RWPE2 (cell line): Measurements from ENCODE around the gene RHBDF2.

Experiments
- ATAC-seq: fragments of 200-7000 bp; cut with Tn5 transposase; 3 replicates; pipeline ENCODE4 v1.9.1; 2021; ENCODE audit warnings: low read depth
- DNase-seq: peaks from one replicate; pipeline ENCODE4 v3.0.0-alpha.2; 2020; ENCODE audit warnings: low spot score
- H3K27ac ChIP-seq: fragments of 450-650 bp; 2 replicates; pipeline ENCODE4 v1.5.1; 2017; ENCODE audit warnings: mild to moderate bottlenecking; ENCODE audit not compliant: poor library complexity, severe bottlenecking
- H3K27me3 ChIP-seq: fragments of 250-450 bp; sonication (Bioruptor Pico); 2 replicates; pipeline ENCODE4 v1.5.1; 2021; ENCODE audit warnings: mild to moderate bottlenecking, moderate library complexity; ENCODE audit not compliant: insufficient read depth, poor library complexity, severe bottlenecking
- H3K36me3 ChIP-seq: fragments of 250-450 bp; sonication (Bioruptor Pico); 2 replicates; pipeline ENCODE4 v1.5.1; 2020; ENCODE audit warnings: low read depth, mild to moderate bottlenecking, moderate library complexity
- H3K4me1 ChIP-seq: fragments of 250-450 bp; sonication (Bioruptor Pico); 2 replicates; pipeline ENCODE4 v1.5.1; 2021; ENCODE audit warnings: mild to moderate bottlenecking, moderate library complexity; ENCODE audit not compliant: insufficient read depth, poor library complexity, severe bottlenecking
- H3K4me3 ChIP-seq: fragments of 250-450 bp; sonication (Bioruptor Pico); 2 replicates; pipeline ENCODE4 v1.5.1; 2021; ENCODE audit warnings: mild to moderate bottlenecking, moderate library complexity; ENCODE audit not compliant: severe bottlenecking
- H3K9me3 ChIP-seq: fragments of 250-450 bp; sonication (Bioruptor Pico); 2 replicates; pipeline ENCODE4 v1.5.1; 2021; ENCODE audit warnings: mild to moderate bottlenecking, moderate library complexity; ENCODE audit not compliant: severe bottlenecking
- CTCF ChIP-seq: fragments of 450-650 bp; IDR thresholded peaks from one replicate; pipeline ENCODE4 v1.5.1; 2017; ENCODE audit warnings: mild to moderate bottlenecking, moderate library complexity; ENCODE audit not compliant: poor library complexity, severe bottlenecking

The RHBDF2 gene

GRCh38 chr17:76481071-76481655 is 20.1 kb downstream of the RHBDF2 start:
- ATAC-seq (no peak), DNase-seq (no peak)
- H3K9me3 ChIP-seq, result no peaks in the 10 kb centered on the region
- peaks cover 2% of the 10 kb centered on the region; the same call in 1 of the 2 replicates for H3K36me3 ChIP-seq
- TF ChIP-seq CTCF, result no peak
- H3K27ac ChIP-seq, result no peak overlapping the region
- no peaks in the 10 kb centered on the region for H3K27me3 ChIP-seq
- H3K4me3 ChIP-seq, result no peak overlapping the region
- peaks cover 6% of the 10 kb centered on the region for H3K4me1 ChIP-seq

- no peak overlapping the region for H3K27ac ChIP-seq
- H3K36me3 ChIP-seq, result no peaks in the 10 kb centered on the region; the same call in 1 of the 2 replicates
- ATAC-seq (no peak), DNase-seq (no peak)
- no peaks in the 10 kb centered on the region for H3K27me3 ChIP-seq
- peaks cover 6% of the 10 kb centered on the region for H3K4me1 ChIP-seq
- no peak overlapping the region for H3K4me3 ChIP-seq
- H3K9me3 ChIP-seq, result no peaks in the 10 kb centered on the region
- TF ChIP-seq CTCF, result no peak
Observed at GRCh38 chr17:76480632-76481031, 20.6 kb downstream of the RHBDF2 start.

- no peak overlapping the region for H3K4me3 ChIP-seq
Observed at GRCh38 chr17:76479515-76480060, 21.6 kb downstream of the RHBDF2 start.

GRCh38 chr17:76478730-76479514 is 22.3 kb downstream of the RHBDF2 start:
- Histone ChIP-seq H3K4me3 (no peak overlapping the region), H3K4me1 (no peaks in the 10 kb centered on the region), H3K36me3 (peaks cover 5% of the 10 kb centered on the region; the same call in 1 of the 2 replicates), H3K27me3 (no peaks in the 10 kb centered on the region), H3K9me3 (no peaks in the 10 kb centered on the region), H3K27ac (no peak overlapping the region)
- DNase-seq (no peak), ATAC-seq (no peak)
- no peak for TF ChIP-seq CTCF

More at GRCh38 chr17:76479515-76480060, 21.6 kb downstream of the RHBDF2 start:
- TF ChIP-seq CTCF, result no peak
- H3K9me3 ChIP-seq, result no peaks in the 10 kb centered on the region
- ATAC-seq (no peak), DNase-seq (no peak)
- H3K27ac ChIP-seq, result no peak overlapping the region
- no peaks in the 10 kb centered on the region for H3K36me3 ChIP-seq
- H3K4me1 ChIP-seq, result peaks cover 2% of the 10 kb centered on the region
- no peaks in the 10 kb centered on the region for H3K27me3 ChIP-seq

GRCh38 chr17:76478097-76478496 is 23.1 kb downstream of the RHBDF2 start:
- Histone ChIP-seq H3K4me1 (no peaks in the 10 kb centered on the region), H3K27ac (no peak overlapping the region), H3K9me3 (no peaks in the 10 kb centered on the region), H3K4me3 (no peak overlapping the region), H3K36me3 (peaks cover 14% of the 10 kb centered on the region; the same call in 1 of the 2 replicates), H3K27me3 (no peaks in the 10 kb centered on the region)
- ATAC-seq, result no peak
- no peak for TF ChIP-seq CTCF
- DNase-seq, result no peak
